ENCODE data around the gene NIBAN1.

The NIBAN1 gene

DNA sequence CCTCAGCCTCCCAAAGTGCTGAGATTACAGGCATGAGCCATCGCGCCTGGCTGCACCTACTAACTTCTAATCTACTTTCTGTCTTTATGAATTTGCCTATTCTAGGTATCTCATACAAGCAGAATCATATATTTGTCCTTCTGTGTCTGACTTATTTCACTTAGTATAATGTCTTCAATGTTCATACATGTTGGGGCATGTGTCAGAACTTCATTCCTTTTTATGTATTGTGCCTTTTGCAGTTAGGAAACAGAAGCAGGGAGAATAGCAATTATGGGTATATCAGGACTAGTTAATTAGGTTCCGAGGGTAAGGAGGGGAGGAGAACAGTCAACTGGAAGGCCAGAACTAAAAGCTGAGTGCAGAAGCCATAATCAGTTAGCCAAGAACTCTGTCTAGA lies 18.0 kb upstream of the NIBAN1 start:
- Histone ChIP-seq H3K79me2 (ENCODE audit: control insufficient read depth, low read length) (no peaks in the 10 kb centered on the region), H3F3A (ENCODE audit: control insufficient read depth, insufficient read depth) (no peaks in the 10 kb centered on the region), H3K27ac (ENCODE audit: low read depth, low read length) (no peak overlapping the region), H3K27me3 (ENCODE audit: control insufficient read depth, low read length) (peaks cover 6% of the 10 kb centered on the region), H3K4me2 (ENCODE audit: low read length) (no peak overlapping the region), H3K36me3 (ENCODE audit: control insufficient read depth, low read length) (no peaks in the 10 kb centered on the region), H3K9me2 (replicated peaks; ENCODE audit: control insufficient read depth, low read length) (no peaks in the 10 kb centered on the region), H3K4me1 (ENCODE audit: control insufficient read depth, low read length) (no peaks in the 10 kb centered on the region), H3K9me3 (ENCODE audit: control insufficient read depth, insufficient read depth, low read length) (no peaks in the 10 kb centered on the region), H4K20me1 (ENCODE audit: control insufficient read depth, insufficient read depth, low read depth, low read length) (no peaks in the 10 kb centered on the region), H3K4me3 (ENCODE audit: low read length) (no peak overlapping the region)
- TF ChIP-seq, protein P1, sequence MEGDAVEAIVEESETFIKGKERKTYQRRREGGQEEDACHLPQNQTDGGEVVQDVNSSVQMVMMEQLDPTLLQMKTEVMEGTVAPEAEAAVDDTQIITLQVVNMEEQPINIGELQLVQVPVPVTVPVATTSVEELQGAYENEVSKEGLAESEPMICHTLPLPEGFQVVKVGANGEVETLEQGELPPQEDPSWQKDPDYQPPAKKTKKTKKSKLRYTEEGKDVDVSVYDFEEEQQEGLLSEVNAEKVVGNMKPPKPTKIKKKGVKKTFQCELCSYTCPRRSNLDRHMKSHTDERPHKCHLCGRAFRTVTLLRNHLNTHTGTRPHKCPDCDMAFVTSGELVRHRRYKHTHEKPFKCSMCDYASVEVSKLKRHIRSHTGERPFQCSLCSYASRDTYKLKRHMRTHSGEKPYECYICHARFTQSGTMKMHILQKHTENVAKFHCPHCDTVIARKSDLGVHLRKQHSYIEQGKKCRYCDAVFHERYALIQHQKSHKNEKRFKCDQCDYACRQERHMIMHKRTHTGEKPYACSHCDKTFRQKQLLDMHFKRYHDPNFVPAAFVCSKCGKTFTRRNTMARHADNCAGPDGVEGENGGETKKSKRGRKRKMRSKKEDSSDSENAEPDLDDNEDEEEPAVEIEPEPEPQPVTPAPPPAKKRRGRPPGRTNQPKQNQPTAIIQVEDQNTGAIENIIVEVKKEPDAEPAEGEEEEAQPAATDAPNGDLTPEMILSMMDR (IDR thresholded peaks at IDR 0.05; ENCODE audit: low read depth, low read length, poor library complexity, severe bottlenecking), result no peak
- TF ChIP-seq EZH2phosphoT487 (IDR thresholded peaks at IDR 0.05; ENCODE audit: borderline replicate concordance, low read length), result no peak

DNA sequence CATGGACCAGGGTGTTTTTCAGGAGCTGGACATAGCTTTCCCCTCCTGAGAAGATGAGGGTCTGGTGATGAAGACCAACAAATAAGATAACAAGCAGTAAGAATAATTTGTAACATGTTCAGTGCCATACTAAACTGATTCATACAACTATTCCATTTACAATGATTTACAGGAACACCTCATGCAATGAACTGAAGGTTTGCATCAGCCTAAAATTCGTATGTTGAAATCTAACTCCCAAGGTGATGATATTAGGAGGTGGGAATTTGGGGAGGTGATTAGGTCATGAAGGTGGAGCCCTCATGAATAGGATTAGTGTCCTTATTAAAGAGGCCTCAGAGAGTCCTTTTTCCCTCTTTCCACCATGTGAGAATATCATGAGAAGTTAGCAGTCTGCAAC lies 15.9 kb upstream of the NIBAN1 start:
- H3K4me3 ChIP-seq (ENCODE audit: low read length), result no peak overlapping the region
- no peaks in the 10 kb centered on the region for H3K9me3 ChIP-seq (ENCODE audit: control insufficient read depth, insufficient read depth, low read length)
- H3K27ac ChIP-seq (ENCODE audit: low read depth, low read length), result no peak overlapping the region
- H3K4me1 ChIP-seq (ENCODE audit: control insufficient read depth, low read length), result no peaks in the 10 kb centered on the region
- H3K79me2 ChIP-seq (ENCODE audit: control insufficient read depth, low read length), result no peaks in the 10 kb centered on the region
- H3F3A ChIP-seq (ENCODE audit: control insufficient read depth, insufficient read depth), result no peaks in the 10 kb centered on the region
- peaks cover 14% of the 10 kb centered on the region for H3K27me3 ChIP-seq (ENCODE audit: control insufficient read depth, low read length)
- H3K36me3 ChIP-seq (ENCODE audit: control insufficient read depth, low read length), result no peaks in the 10 kb centered on the region
- no peaks in the 10 kb centered on the region for H3K9me2 ChIP-seq (replicated peaks; ENCODE audit: control insufficient read depth, low read length)
- no peaks in the 10 kb centered on the region for H4K20me1 ChIP-seq (ENCODE audit: control insufficient read depth, insufficient read depth, low read depth, low read length)
- no peak overlapping the region for H3K4me2 ChIP-seq (ENCODE audit: low read length)
- TF ChIP-seq, protein P1 (IDR thresholded peaks at IDR 0.05; ENCODE audit: low read depth, low read length, poor library complexity, severe bottlenecking), result no peak
- no peak for TF ChIP-seq EZH2phosphoT487 (IDR thresholded peaks at IDR 0.05; ENCODE audit: borderline replicate concordance, low read length)

DNA sequence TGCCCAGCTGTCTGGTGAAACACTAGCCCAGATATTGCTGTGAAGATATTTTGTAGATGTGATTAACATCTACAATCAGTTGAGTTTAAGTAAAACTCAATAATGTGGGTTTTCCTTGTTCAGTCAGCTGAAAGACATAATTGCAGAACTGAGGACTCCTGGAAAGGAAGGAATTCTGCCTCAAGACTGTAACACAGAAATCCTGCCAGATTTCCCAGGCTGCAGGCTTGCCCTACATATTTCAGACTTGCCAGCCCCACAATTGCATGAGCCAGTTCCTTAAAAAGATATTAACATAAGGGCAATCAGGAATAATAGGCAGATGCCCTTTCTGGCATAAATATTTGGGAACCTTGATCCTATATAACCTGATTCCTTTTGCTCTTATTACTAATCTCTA lies 14.2 kb upstream of the NIBAN1 start:
- H3F3A ChIP-seq (ENCODE audit: control insufficient read depth, insufficient read depth), result no peaks in the 10 kb centered on the region
- H3K27ac ChIP-seq (ENCODE audit: low read depth, low read length), result no peak overlapping the region
- no peak overlapping the region for H3K4me3 ChIP-seq (ENCODE audit: low read length)
- no peaks in the 10 kb centered on the region for H3K79me2 ChIP-seq (ENCODE audit: control insufficient read depth, low read length)
- H3K9me3 ChIP-seq (ENCODE audit: control insufficient read depth, insufficient read depth, low read length), result no peaks in the 10 kb centered on the region
- H3K27me3 ChIP-seq (ENCODE audit: control insufficient read depth, low read length), result peaks cover 22% of the 10 kb centered on the region
- no peak overlapping the region for H3K4me2 ChIP-seq (ENCODE audit: low read length)
- no peaks in the 10 kb centered on the region for H3K9me2 ChIP-seq (replicated peaks; ENCODE audit: control insufficient read depth, low read length)
- TF ChIP-seq EZH2phosphoT487 (IDR thresholded peaks at IDR 0.05; ENCODE audit: borderline replicate concordance, low read length), result no peak
- TF ChIP-seq, protein P1 (IDR thresholded peaks at IDR 0.05; ENCODE audit: low read depth, low read length, poor library complexity, severe bottlenecking), result no peak
- H3K36me3 ChIP-seq (ENCODE audit: control insufficient read depth, low read length), result no peaks in the 10 kb centered on the region
- no peaks in the 10 kb centered on the region for H4K20me1 ChIP-seq (ENCODE audit: control insufficient read depth, insufficient read depth, low read depth, low read length)
- no peaks in the 10 kb centered on the region for H3K4me1 ChIP-seq (ENCODE audit: control insufficient read depth, low read length)

DNA sequence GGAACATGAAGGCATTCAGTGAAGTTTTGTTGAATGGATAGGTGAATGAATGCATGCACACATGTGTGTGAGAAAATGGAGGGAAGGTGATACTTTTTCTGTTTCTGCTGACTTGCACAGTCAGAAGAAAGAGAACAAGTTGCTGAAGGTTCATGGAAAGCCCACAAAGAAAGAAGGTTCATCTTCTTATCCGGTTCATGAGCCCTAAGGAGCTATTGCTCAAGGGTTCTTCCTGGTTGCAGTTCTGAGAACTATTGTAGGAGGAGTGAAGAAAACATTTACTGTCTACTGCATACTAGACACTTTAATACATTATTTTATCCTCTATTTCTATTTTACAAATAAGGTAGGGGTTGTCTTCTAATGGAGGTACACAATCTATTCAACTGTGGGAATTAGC lies 13.4 kb upstream of the NIBAN1 start:
- no peaks in the 10 kb centered on the region for H4K20me1 ChIP-seq (ENCODE audit: control insufficient read depth, insufficient read depth, low read depth, low read length)
- H3K36me3 ChIP-seq (ENCODE audit: control insufficient read depth, low read length), result no peaks in the 10 kb centered on the region
- TF ChIP-seq, protein P1 (IDR thresholded peaks at IDR 0.05; ENCODE audit: low read depth, low read length, poor library complexity, severe bottlenecking), result no peak
- TF ChIP-seq EZH2phosphoT487 (IDR thresholded peaks at IDR 0.05; ENCODE audit: borderline replicate concordance, low read length), result no peak
- H3K79me2 ChIP-seq (ENCODE audit: control insufficient read depth, low read length), result no peaks in the 10 kb centered on the region
- H3F3A ChIP-seq (ENCODE audit: control insufficient read depth, insufficient read depth), result no peaks in the 10 kb centered on the region
- no peak overlapping the region for H3K4me3 ChIP-seq (ENCODE audit: low read length)
- H3K4me2 ChIP-seq (ENCODE audit: low read length), result no peak overlapping the region
- H3K27me3 ChIP-seq (ENCODE audit: control insufficient read depth, low read length), result peaks cover 23% of the 10 kb centered on the region
- no peaks in the 10 kb centered on the region for H3K9me2 ChIP-seq (replicated peaks; ENCODE audit: control insufficient read depth, low read length)
- no peaks in the 10 kb centered on the region for H3K4me1 ChIP-seq (ENCODE audit: control insufficient read depth, low read length)
- no peak overlapping the region for H3K27ac ChIP-seq (ENCODE audit: low read depth, low read length)
- no peaks in the 10 kb centered on the region for H3K9me3 ChIP-seq (ENCODE audit: control insufficient read depth, insufficient read depth, low read length)

All from DOHH2 (cell line).